ENCODE data around the gene DGUOK. TPM values are rescaled to one million over a fixed set of nuclear protein-coding genes. Genes with fewer than 3 reads are reported as not detected.

DGUOK gene
- total RNA-seq, 1 donor from 2014 or later, result 62.9 TPM

DNA sequence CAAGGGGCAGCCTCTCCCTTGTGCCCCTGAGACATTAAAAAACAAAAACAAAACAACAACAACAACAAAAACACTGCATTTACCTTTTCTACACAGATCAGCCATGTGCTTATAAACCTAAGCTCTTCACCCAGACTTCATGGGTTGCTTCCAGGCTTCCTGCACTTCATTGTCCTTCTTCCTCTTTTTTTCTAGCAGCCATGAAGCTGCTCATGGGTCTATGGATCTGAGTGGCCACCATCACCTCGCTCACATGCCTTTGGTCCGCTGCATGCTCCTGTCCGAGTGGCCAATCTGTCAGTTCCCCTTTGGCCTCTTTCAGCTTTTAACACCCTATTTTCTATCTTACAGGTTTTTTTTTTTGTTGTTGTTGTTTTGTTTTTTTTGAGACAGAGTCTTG lies 49.1 kb downstream of the DGUOK start:
- intact Hi-C loops (cut with micrococcal nuclease), result no loop called here

DNA sequence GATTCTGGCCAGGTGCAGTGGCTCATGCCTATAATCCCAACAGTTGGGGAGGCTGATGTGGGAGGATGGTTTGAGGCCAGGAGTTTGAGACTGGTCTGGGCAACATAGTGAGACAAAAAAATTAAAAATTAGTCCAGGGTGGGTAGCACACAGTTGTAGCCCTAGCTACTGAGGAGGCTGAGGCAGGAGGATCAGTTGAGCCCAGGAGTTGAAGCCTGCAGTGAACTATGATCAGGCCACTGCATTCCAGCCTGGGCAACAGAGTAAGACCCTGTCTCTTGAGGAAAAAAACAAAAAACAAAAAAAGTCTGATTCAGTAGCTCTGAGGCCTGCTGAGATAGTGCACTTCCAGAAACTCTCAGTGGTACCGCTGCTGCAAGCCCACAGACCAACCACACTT lies 50.1 kb downstream of the DGUOK start:
- intact Hi-C loops (cut with micrococcal nuclease), result no loop called here

DNA sequence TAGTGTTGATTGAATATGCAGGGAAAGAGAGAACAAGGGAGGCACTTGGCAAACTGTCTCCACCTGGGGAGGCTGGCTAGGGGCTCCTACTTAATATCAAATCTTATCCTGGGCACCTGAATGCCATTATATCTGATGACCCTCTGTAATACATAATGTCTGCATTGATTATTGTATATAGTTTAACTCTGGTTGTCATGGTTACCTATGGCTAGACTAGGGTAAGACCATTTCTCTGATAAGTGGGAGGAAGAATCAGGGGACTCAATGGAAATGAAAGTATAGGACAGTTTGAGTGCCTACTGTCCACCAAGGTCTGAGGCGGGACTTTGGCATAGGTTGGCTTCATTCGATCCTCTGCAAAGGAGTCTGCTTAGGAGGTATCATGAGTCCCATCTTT lies 50.8 kb downstream of the DGUOK start:
- intact Hi-C loops (cut with micrococcal nuclease), result no loop called here

DNA sequence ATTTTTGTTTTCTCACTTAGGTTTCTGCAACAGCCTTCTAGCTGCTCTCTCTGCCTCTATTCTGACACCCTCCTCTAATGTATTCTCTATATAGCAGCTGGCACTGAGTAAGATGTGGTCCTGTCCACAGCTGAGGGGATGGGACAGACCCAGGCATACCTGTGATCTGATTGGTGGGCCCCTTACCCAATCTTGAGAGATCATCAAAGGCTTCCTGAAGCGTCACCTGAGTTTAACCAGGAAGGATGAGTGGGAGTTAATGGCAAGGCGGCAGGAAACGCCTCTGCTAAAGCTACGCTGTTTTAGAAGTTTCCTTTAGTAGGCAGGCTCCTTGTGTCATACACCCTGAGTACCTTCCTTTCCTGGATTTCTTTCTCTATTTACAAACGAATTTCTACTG lies 52.3 kb downstream of the DGUOK start:
- intact Hi-C loops (cut with micrococcal nuclease), result loop anchor here (1.0 kb wide), 1 partner anchor 8 kb away; no protein-coding TSS in a partner anchor

DNA sequence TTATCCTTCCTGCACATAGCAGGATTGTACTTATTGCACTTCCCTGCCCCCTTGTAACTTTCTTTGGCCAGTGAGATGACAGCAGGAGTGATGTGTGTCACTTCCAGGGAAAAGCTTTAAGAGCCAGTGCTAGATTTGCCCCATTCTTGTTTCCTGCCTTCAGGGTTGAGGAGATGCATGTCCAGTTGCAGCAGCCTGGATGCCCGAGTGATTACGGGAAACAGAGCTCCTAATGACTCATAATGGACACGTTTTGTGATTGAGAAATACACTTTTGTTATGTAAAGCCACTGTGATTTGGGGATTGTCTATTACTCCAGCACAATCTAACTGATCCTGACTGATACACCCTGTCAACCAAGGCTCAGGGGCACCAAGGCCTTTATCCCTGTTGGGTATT lies 53.0 kb downstream of the DGUOK start:
- intact Hi-C loops (cut with micrococcal nuclease), result loop anchor here (1.0 to 10.0 kb wide), 2 partner anchors 8 to 415 kb away; no protein-coding TSS in a partner anchor

DNA sequence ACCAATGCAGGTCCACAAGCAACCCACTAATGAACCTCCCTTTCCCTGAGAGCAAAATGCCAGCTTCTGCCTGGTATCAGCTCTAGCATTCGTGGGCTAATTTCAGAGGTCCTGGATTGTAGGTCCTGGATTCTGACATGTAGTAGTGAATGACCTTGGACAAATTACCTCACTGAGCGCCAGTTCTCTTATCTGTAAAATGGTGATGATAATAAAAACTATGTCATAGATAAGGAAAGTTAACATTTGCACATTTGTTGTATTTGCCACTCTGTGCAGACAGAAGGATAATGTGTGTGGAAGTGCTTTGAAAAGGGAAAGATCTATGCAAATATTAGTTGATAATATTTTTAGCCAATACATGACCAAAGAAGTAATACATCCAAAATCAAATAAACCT lies 53.9 kb downstream of the DGUOK start:
- intact Hi-C loops (cut with micrococcal nuclease), result loop anchor here (10.0 kb wide), 1 partner anchor 414 kb away; no protein-coding TSS in a partner anchor

DNA sequence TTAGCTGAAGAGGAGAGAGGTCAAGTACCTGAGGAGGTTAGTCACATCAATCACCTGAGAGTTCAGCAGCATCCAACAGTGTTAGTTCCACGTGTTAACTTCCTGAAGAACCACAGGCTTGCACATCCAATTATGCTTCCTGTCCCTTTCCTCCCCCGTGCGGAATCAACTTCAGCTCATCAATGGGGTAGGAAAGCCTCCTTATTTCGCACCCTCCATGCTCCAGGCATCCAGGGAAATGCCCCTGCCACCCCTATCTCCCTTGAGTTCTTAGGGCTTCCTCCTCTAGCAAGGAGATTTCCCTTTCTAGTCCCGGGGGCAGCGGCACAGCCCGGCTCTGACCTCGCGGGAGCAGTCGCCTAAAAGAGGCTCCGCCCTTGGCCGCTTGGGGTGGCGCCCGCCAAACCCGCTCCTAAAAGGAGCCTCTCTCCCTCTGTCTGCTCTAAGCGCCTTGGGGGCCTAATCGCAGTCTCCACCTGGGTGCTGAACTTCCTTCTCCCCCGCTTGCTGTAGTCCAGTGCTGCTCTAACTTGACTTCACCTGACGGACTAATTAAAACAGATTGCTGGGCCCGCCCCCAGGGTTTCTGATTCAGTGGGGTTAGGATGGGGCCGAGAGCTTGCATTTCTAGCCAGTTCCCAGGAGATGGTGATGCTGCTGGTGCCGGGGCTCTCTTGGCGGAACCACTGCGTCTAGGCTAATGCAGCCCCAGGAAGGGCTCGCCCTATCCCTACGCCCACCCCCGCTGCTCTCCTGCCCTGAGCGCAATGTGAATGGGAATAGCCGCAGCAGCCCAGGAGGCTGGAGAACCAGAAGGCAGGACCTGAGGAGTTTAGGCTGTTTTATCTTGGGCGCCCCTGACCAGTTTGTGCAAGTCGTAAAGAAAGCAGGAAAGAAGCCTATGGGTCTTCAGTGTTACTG lies 54.7 kb downstream of the DGUOK start:
- intact Hi-C loops (cut with micrococcal nuclease), result loop anchor here (10.0 kb wide), 1 partner anchor 413 kb away; no protein-coding TSS in a partner anchor

DNA sequence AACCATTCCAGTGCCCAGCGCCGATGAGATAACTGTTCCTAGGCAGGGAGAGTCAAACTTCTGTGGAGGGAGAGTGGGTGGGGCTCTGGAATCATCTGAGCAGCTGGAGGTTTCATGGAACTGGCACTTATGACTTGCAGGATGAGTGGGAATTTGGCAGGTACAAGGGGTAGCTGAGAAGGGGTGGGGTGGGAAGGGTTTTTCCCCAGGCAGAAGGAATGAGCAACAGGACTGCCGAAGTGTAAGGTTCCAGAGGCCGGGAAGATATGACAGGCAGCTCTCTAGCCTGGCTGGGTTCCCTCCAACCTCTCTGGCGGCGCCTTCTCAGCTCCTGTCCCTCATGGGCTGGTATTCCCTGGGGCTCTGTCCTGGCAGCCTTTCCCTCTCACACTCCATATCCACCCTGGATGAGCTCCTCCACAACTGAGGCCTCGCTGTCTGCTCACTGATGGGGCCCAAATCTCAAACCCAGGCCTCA lies 55.5 kb downstream of the DGUOK start:
- intact Hi-C loops (cut with micrococcal nuclease), result loop anchor here (10.0 kb wide), 1 partner anchor 413 kb away; no protein-coding TSS in a partner anchor

DNA sequence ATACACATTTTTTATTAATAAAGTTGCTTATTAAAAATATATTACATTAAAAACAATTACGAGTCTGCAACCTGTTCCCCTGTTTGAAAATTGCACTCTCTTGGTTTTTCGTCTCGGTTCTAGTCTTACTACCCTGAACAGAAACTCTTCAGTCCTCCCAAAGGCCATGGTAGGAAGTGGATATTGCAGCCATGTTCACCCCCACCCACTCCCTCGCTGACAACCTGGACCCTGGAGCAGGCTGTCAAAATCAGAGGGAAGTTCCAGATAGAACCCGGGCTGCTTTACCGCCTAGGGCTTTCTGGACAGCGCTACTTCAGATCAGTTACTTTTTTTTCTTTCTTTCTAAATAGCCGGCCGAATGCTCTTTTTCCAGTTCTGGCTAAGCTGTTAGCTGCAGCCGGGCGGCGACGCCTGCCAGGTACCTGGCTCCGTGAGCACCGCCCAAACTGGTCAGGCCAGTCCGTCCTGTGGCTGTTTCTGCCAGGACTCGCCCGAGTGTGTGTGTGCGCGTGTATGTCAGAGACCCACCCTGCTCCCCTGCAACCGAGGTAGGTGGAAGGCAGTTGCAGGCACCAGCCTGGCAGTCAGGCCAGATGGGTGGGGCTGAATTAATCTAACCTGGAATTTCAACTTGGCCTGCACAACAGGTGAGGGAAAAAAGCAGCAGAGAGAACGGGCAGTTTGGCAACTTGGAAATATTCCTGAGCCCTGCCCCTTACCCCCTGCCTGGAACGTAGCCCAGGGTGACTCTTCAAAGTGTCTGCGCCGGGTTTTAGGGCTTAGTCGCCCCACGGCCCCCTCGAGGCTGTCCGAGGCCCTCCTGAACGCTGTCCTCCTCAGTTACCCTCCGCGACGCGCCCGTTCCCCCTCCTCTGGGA lies 56.9 kb downstream of the DGUOK start:
- intact Hi-C loops (cut with micrococcal nuclease), result loop anchor here (2.0 to 10.0 kb wide), 2 partner anchors 163 to 411 kb away; partner anchors contain the start of gene BOLA3

DNA sequence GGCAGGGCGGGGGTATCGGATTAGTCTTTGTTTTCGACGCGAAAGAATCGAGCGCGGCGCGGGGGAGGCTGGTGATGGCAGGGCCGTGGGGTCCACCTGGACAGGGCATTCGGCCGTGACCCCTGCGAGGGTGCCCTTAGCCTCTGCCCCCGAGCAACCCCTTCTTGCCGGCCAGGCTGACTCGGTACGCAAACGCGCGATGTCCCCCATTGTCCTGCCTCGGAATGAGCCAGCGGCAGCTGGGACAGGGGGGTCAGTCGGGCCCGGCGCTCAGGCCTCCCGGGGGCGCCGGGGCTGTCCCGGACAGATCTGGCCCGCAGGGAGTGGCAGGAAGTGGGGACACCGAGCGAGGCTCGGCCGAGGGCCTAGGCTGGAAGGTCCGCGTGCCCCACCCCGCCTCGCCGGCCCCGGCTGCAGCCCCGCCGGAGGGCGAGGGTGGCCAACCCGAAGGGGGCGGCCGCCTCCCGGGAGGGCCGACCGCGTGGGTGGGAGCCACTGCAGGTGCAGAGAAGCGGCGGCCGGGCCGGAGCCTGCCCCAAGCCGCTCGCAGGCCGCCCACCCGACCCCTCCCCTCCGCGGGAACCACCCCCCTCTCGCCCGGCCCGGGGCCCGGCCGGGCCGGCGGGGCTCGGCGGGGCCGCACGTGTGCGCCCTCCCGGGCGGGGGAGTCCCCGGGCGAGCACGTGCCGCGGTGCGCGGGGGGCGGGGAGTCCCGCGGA lies 57.7 kb downstream of the DGUOK start, which contains the start of gene TET3:
TSS of gene TET3 (plus strand) at position 708 of the 719 bp plus-strand sequence. CDS start 1,494 bp downstream, outside the sequence.
- intact Hi-C loops (cut with micrococcal nuclease), result loop anchor here (2.0 to 10.0 kb wide), 2 partner anchors 162 to 410 kb away; partner anchors contain the start of gene BOLA3

DNA sequence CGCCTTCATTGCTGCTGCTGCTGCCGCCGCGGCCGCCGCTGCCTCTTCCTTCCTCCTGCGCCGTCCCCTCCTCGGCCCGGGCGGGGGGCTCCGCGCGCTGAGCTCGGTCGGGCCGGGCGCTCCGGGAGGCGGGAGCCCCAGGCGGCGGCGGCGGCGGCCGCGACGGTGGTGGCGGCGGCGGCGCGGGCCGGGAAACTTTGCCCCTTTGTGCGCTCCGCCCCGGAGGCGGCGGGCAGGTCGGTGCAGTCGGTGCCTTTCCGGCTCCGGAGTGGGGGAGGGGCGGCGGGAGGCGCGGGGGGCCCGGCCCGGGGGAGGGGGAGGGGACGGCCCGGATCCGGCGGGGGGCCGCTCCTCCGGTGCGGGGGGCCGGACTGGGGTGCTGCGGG lies 58.2 kb downstream of the DGUOK start:
- intact Hi-C loops (cut with micrococcal nuclease), result loop anchor here (1.0 to 10.0 kb wide), 6 partner anchors 59 to 410 kb away; partner anchors contain the start of genes BOLA3, DGUOK, MTHFD2 and STAMBP

DNA sequence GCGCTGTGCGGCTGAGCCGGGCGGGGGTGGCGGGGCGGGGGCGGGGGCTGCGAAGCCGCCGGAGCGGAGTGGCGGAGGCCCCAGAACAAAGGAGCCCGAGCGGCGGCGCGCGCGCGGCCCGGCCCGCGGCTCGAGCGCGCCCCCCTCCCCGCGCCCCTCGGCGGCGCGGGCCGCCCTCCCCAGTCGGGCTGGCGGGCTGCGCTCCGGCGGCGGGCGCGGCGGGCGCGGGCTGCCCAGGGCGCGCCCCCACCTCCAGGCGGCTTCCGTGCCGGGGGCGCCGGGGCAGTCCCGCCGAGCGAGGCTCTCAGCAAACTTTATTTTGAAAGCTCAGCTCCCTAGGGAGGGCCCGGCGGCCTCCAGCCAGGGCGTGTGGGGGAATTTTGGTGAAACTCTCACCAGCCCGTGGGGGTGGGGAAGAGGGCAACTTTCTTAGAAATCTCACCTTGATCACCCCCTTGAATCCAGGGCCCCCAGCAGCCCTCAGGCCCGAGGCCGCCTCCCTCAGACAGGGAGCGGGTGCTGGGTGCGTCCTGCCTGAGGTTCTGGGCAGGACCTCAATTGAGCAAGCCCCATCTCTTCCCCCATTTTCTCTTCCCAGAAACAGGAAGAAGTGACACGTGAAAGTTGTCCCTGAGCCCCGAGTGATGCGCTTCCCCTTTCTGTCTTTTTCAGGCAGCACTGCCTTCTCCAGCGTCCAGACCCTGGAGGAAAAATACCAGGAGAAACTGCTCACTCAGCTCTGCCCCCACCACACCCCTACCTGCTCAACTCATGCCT lies 58.8 kb downstream of the DGUOK start:
- intact Hi-C loops (cut with micrococcal nuclease), result loop anchor here (1.0 to 10.0 kb wide), 8 partner anchors 15 to 409 kb away; partner anchors contain the start of genes BOLA3, DGUOK, MTHFD2 and STAMBP

DNA sequence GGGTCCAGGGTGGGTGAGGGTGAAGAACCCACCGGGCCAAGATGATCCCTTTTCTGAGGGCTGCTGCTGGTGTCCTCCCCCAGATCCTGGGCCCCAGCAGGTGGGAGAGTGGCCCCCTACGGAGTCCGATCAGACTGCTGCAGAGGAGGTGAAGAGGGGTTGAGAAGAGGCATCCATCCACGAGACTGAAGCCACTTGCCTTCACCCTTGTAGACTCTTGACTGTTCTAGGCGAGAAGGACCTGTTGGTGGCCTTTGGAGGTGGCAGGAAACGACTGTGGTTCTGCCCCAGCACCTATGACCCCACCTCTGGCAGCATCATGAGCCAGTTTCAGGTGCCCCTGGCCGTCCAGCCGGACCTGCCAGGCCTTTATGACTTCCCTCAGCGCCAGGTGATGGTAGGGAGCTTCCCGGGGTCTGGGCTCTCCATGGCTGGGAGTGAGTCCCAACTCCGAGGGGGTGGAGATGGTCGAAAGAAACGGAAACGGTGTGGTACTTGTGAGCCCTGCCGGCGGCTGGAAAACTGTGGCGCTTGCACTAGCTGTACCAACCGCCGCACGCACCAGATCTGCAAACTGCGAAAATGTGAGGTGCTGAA lies 59.5 kb downstream of the DGUOK start:
- intact Hi-C loops (cut with micrococcal nuclease), result loop anchor here (2.0 to 10.0 kb wide), 5 partner anchors 15 to 409 kb away; partner anchors contain the start of gene MTHFD2

DNA sequence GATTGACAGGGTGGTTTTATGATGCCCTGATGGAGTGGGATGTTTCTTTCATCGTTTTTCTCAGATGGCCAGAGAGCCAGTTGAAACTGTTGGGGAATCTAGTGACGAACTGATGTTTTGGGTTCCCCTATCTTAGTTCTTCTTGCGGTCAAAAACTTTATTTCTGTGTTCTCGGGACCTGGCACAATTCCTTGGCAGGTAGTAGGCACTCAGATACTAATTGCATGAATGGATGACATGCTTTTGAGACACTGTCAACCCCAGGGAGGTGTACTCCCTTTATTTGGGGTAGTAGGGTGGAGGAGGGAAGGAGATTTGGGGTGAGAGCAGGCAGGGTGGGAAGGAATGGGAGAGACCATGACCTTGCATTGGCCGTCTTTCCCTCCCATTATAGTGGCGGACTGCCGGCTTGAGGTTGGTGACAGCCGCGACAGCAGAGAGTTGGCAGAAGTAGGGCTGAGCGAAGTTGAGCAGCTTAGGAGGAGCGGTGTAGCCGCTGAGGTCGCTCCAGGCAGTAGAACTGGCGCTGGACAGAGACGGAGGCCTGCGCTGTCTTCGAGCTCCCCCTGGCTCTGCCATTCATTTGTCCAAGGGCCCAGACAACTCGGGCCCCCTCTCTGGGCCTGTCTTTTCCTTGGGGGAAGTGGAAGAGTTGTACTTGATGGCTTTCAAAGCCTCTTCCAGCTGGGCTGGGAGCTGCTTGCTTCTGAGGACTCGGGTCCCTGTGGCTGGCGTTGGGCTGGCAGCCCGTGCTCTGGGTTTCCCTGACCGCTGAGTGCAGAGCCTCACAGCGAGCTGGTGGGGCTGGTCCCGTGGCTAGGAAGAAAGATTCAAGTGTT lies 60.6 kb downstream of the DGUOK start:
- intact Hi-C loops (cut with micrococcal nuclease), result loop anchor here (1.0 to 10.0 kb wide), 8 partner anchors 8 to 407 kb away; partner anchors contain the start of genes MOB1A and MTHFD2

DNA sequence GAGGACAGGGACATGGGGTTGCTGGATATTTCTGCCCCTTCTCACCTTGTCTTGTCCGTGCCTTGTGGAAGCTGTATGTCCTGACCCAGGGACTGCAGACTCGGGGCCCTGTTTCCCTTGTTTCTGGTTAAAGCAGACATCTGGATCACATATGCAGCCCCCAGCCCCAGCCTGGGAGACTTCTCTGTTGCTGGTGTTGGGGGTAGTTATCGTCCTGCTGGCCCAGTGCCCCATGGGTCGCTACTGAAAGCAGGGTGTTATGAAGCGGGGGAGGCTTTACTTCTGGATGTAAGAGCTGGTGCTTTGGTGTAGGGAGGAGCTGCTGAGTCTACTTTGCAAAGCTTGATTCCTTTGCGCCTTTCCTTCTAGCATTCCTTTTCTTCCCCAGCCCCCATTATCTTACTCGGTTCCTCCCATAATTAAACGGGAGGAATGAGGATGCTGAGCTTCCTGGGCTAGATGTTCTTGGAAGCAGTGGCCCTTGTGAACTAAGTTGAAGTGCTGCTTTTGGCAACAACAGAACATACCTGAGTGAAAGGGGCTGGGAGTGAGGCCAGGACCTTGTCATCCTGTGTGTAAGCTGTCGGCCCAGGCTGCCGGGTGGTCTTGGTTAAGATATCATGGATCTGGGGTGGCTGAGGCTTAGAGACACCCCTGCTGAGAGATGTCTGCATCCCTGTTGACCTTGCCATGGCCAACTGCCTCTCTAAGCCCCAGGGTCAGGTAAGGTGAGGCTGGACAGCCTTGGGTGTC lies 61.4 kb downstream of the DGUOK start:
- intact Hi-C loops (cut with micrococcal nuclease), result loop anchor here (1.0 to 10.0 kb wide), 8 partner anchors 9 to 407 kb away; partner anchors contain the start of genes MOB1A and MTHFD2

DNA sequence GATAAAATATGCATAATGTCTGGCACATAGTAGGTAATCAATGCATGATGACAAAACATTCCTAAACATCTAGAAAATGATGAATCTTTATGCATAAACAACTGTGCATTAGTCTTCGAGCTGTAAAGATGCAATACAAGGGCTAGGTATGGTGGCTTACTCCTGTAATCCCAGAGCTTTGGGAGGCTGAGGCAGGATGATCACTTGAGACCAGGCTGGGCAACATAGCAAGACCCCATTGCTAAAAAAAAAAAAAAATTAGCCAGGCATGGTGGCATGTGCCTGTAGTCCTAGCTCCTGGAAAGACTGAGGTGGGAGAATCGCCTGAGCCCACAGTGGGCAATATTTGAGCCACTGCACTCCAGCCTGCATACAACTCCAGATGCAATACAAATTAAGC lies 63.3 kb downstream of the DGUOK start:
- intact Hi-C loops (cut with micrococcal nuclease), result loop anchor here (5.0 to 10.0 kb wide), 3 partner anchors 132 to 405 kb away; partner anchors contain the start of gene MTHFD2

DNA sequence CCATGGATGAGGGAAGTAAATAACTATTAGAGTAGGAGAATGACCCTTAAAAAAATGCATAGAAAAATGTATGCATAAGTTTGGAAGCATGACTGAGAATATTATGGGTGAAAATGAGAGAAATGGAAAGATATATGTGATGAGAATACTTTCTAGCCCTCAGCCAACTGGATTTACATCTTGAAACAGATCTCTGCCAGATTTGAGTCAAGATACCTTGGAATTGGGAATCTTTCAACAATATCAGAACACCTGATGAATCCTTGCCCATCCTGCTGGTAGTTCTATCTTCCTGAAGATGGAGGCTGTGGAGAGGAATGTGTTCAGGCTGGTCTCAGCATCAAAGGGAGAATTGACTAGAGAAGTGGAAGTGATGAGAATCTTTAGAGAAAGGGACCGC lies 63.9 kb downstream of the DGUOK start:
- intact Hi-C loops (cut with micrococcal nuclease), result no loop called here

Measured in T-helper 1 cell treated with Interleukin-12 subunit alpha and Interleukin-12 subunit beta and Interleukin-4 antibody, amounts not matched to agents 30 ng/mL and 1 ng/mL, for 36 hours (primary cell).